Non-pigmented ciliary epithelial cell (primary cell): ENCODE results near the gene PGLYRP2.
"Not testable (repeated sequence)": the region's sequence is repeated elsewhere in the genome, so short reads cannot be mapped to it uniquely, and the experiment has no call there.

Experiments used
- DNase-seq: peaks from one replicate; pipeline ENCODE4 v3.0.0-alpha.2; 2010; ENCODE audit warnings: low read depth

The PGLYRP2 gene

DNA sequence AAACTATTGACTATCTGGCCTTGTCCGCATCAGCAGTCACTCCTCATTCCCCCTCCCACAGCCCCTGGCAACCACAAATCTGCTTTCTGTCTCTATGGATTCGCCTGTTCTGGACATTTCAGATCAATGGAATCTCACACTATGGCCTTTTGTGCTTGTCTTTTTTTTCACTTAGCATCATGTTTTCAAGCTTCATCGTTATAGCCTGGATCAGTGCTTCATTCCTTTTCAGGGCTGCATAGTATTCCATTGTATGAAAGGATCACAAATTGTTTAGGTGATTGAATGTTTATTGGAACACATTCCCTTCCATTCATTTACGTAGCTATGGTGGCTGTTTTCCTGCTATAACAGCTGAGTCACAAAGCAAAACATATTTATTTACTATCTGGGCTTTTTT, 7.7 kb upstream of the PGLYRP2 start:
- no peak for DNase-seq

DNA sequence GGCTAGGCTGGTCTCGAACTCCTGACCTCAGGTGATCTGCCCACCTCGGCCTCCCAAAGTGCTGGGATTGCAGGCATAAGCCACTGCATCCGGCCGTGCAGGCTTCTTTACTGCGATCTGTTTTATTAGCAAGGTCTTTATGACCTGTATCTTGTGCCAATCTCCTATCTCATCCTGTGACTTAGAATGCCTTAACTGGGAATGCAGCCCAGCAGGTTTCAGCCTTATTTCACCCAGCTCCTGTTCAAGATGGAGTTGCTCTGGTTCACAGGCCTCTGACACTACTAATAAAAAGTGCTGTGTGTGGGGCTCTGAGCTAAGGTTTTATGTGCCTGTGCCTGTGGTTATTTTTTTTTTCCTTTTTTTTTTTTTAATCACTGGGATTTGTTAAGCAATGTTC, 6.5 kb upstream of the PGLYRP2 start:
- DNase-seq, result not testable (repeated sequence)

DNA sequence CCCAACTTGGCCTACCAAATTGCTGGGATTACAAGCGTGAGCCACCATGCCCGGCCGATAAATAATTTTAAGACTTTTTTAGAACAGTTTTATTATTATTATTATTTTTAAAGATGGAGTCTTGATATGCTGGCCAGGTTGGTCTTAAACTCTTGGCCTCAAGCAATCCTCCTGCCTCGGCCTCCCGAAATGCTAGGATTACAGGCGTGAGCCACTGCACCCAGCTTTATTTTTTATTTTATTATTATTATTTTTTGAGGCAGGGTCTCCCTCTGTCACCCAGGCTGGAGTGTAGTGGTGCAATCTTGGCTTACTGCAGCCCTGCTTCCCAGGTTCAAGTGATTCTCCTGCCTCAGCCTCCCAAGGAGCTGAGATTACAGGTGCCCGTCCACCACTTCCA, 1.7 kb upstream of the PGLYRP2 start:
- not testable (repeated sequence) for DNase-seq

DNA sequence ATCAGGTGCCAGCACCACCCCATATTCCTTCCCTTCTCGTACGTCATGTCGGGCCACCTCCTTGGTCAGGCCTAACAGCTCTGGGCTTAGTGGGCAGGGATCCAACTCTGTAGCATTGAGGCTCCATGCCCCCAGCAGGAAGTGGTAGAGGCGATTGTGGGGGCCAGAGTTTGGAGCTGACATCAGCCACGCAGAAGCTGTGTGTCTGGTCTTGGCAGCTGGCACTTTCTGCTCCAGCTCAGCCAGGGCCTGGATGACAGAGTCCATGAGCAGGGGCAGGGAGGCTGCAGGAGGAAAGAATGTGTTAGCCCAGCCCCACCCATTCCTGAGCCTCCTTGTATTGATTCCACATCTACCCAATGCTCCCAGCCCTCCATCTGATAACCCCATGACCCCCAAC, 3.0 kb downstream of the PGLYRP2 start:
- DNase-seq, result no peak

DNA sequence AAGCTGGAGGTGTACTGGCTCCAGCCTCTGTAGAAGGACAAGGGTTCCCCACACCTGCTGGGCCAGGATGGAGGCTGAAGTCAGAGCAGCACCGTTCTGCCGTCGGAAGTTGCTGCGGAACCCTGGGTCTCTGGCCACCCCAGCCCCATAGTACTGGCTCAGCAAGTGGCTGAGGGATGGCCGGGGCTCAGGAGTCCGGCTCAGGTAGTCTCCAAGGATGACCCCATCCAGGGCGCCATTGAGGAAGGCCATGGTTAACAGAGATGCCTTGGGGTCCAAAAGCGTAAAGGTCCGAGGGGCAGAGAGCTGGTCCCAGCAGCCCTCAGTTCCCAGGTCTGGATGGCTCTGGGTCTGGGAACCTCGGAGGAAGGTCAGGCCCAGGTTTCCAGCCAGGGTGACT, 3.7 kb downstream of the PGLYRP2 start:
- no peak for DNase-seq

DNA sequence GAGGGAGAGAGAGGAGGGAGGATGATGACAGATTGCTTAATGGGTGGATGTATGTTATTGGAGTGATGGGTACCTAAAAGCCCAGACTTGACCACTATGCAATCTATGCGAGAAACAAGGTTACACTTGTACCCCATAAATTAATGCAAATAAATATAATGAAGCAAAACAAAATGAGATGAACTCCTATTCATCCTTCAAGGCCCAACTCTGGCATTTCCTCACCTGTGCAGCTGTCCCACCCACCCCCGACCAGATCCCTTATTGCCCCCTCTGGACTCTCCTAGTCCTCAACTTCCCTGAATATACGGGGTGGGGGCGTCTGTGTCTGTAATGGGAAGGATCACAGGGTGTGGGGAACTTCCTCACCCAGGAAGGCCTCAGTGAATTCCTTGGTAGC, 4.1 kb downstream of the PGLYRP2 start:
- DNase-seq, result no peak

DNA sequence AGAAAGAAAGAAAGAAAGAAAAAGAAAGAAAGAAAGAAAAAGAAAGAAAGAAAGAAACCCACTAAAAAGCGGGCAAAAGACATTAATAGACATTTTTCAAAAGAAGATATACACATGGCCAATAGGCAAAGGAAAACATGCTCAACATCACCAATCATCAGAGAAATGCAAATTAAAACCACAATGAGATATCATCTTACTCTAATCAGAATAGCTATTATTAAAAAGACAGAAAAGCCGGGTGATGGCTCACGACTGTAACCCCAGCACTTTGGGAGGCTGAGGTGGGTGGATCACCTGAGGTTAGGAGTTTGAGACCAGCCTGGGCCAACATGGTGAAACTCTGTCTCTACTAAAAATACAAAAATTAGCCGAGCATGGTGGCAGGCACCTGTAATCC, 5.5 kb downstream of the PGLYRP2 start:
- not testable (repeated sequence) for DNase-seq

DNA sequence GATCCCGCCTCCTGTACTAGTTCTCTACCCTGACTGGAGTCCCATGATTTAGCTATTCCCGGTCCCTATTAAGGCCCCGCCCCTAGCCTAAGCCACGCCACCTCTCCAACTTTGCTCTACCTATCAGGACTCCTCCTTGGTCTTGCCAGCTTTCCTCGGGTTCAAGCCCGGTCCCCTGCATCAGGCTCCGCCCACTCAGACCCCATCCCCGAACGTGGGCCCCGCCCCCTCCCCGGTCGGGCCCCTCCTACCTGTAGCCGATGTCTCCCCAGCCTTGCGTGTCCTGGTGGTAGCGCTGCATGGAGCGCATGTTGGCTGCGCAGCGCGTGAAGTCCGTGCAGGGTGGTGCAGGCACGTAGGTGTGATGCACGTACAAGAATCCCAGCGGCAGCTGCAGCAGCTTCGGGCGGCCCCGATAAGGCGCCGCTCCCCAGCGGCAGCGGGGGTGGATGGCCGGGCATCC, 7.6 kb downstream of the PGLYRP2 start:
- DNase-seq, result no peak

DNA sequence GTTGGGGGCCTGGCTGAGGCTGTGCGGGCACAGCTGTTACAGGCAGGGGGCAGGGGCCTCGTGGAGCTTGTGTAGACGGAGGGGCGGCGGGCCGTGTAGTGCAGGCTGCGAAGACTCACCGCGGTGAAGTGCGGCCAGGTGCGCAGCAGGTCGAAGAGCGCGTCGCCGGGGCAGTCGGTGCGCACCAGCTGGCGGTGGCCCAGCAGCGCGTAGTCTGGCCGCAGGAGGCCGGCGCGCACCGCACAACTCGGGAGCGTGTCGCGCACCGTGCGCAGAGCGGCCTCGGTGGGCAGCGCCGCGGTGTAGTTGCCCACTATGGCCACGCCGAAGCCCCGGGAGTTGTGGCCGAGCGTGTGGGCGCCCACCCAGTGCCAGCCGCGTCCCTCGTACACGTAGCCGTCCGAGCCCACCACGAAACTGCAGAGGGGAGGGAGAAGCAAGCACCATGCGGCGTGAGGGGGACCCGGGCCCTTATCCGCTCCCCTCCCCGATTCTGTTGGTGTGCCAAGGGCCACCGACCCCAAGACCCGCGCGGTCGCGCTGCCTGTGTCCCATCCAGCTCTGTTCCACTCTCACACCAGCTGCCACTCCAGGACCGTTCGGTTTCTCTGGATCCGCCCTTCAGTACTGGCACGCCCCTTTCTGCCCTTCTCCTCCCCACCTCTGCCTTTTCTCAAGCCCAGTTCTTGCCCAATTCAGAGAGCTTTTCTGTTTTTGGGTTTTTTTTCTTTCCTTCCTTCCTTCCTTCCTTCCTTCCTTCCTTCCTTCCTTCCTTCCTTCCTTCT, 9.6 kb downstream of the PGLYRP2 start:
- no peak for DNase-seq

DNA sequence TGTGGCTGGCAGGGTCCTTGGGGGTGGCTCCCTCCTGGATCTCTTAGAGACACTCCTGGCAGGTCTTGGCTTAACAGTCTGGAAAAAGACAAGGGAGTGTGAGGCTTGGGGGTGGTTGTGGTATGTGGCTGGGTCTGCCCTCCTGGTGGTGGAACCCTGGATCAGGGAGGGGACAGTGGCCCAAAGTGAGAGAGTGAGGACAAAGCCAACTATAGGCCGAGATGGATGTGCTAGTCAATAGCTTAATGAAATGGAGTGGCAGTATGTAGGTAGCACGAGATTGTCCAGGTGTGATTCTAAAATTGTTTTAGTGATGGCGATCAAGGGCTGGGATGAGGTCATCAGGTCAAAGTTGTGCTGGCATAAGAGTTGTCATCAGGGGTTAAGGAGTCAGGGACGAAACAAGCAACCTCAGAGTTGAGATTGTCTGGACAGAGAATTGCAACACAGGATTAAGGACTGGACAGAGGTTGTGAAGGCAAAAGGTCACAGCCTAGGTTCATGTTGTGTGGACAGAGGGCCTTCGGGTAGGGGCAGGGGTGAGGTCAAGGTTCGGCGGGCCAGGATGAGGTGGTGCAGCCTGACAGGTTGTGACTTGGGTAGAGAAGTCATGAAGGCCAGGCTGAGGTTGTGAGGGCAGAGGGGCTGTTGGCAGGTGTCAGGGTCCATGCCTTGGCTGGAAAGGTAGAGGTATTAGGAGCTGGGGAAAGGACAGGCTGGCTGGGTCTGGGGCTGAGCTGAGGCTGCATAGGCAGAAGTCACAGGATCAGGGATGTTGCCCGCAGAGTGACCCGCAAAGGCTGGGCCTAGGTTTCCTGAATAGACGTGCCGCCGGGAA, 10.4 kb downstream of the PGLYRP2 start:
- no peak for DNase-seq

DNA sequence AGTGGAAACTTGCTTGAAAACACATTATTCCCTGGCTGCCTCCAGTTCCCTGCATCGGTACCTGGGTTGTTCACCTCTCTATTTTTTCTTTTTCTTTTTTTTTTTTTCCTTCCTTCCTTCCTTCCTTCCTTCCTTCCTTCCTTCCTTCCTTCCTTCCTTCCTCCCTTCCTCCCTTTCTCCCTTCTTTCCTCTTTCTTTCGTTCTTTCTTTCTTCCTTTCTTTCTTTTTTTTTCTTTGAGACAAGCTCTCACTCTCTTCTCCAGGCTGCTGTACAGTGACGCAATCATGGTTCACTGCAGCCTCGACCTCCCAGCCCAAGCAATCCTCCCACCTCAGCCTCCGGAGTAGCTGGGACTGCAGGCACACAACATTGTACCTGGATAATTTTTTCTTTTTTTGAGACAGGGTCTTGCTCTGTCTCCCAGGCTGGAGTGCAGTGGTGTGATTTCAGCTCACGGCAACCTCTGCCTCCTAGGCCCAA, 11.5 kb downstream of the PGLYRP2 start:
- no peak for DNase-seq

DNA sequence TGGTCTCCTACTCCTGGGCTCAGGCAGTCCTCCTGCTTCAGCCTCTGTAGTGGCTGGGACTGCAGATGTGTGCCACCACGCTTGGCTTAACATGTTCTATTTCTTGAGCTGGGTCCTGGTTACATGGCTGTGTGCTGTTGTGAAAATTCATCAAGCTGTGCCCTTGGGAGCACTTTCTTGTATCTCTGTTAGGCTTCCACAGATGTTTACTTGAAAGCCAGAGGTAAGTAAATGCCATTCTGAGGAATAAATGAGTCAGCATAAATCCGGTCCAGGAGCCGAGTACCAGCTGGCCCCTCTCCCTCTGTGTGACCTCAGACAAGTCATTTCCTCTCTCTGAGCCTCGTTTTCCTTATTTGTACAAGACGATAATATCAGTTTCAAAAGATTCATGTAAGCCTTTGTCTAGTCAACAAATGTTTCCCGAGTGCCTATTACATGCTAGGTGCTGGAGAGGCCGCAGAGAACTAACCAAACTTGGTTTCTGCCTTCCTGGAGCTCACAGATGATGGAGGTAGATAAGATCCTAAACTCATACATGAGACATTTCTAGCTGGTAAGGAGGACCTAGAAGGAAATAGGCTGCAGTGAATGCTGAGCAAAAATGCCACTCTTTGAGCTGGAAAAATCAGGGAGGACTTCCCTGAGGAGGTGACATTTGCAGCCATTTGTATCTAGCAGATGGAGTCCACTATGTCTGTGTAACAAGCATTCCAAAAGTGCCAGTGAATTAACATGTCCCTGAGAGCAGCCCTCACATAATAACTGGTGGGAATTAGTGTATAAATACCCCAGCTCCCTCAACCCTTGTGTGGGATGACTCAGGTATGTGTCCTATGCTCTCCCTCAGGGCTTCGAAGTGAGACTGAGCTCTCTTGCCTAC, 12.2 kb downstream of the PGLYRP2 start:
- DNase-seq, result peak; percentile 61

DNA sequence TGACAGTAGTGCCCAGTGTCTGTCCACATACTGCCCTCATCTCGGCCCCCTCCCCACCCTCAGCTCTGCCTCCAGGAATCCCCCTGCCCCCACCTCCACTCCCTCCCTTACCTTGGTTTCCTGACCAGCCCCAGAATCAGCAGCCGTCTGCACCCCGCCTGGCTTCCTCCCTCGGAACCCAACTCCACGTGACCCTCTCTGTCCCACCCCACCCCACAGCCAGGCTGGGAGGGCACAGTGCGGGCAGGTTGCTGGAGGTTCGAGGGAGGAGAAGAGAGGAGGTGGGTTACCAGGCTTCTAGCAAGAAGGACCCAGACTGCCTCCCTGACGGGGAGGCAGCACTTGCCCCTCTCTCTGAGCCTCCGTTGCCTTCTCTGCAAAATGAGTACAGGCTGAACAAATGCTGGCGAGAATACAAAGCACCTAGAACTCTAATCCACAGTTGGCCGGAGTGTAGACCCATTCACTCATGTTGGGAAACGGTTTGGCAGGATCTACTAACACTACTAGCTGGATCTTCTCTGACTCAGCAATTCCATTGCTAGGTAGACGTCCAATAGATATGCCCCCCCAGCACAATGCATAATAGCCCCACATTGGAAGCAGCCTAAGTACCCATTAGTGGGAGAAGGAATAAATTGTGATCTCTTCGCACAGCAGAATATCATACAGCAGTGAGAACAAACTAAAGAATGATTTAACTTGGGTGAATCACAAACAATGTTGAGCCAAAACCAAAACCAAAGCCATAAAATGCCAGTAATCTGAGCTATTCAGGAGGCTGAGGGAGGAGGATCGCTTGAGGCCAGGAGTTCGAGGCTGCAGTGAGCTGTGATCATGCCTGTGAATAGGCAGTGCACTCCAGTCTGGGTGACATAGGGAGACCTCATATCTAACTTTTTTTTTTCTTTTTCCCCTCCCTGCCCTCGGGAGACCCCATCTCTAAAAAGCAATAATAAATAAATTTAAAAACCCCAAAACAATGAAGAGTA, 14.6 kb downstream of the PGLYRP2 start, which contains the start of gene RASAL3:
Gene RASAL3 (minus strand): TSS at position 151 of the 992 bp plus-strand sequence. CDS start 186 bp downstream, outside the sequence.
- DNase-seq, result no peak

DNA sequence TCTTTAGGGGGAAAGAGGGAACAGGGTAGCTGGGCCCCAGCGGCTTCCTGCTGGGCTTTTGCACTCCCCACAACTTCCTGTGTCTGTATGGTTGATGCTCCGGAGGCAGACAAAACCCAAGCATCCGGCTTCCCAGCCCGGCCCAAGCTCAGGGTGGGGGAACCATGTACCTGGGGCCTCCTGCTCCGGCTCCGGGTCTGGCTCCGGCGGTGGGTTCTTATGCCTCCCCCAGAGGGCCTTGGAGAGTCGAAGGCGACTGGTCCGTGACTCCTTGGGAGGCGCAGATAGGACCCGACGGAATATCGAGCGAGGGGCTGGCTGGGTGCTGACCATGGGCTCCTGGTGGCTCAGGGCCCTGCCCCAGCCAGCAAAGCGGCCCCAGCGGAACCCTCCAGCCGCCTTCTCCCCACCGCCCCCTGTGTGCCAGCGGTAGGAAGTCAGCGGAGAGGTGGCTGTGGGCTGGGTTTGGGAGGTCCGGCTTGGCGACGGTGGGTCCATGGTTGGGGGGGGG, 15.4 kb downstream of the PGLYRP2 start:
- no peak for DNase-seq

DNA sequence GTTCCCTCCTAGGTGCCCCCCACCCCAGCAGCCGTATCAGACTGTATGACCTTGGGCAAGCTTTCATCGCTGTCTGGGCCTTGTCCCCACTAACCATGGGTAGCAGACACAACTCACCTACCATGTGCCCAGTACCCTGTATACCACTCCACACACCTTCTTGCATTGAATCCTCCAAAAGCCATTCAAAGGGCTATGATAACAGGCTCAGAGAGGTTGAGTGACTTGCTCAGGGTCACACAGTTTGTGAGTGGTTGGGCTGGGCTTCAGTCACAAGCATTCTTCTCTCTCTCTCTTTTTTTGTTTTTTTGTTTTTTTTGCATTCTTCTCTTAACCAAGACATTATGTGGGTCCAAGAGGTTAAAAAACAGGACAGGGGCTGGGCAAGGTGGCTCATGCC, 17.6 kb downstream of the PGLYRP2 start:
- DNase-seq, result no peak

DNA sequence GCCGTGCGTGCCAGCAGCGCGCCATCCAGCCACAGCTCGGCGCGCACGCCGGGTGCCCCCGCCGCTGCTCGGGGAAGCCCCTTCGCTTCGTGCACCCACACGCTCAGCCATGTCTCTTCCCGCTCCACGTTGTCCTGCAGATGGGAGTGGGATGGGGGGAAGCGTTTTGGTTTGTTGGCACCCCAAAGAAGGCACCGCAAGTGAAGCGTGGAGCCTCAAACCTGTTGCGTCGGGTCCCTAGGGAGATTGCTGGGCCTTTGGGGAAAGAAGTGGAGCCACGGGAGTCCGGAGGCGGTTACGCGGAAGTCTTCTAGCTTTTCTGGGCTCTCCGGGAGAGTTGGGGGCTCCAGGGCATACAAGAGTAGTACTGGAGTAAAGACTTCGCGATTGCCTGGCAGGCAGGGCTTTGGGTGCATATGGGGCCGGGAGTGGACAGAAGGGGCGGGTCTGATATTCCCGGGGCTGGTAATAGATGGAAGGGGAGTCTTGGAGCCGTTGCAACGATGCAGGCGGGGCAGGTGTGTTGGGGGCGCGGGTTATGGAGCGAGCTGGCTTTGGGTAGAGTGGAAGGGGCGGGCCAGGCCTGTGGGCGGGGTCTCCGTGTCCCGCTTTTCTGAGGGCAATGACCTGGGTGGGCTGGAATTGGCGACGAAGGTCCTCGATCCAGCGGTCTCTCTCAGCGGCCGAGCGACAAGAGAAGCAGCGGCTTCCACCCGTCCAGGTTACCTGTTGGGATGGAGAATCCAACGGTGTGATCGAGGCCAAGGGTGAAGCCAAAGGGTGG, 21.4 kb downstream of the PGLYRP2 start:
- no peak for DNase-seq

DNA sequence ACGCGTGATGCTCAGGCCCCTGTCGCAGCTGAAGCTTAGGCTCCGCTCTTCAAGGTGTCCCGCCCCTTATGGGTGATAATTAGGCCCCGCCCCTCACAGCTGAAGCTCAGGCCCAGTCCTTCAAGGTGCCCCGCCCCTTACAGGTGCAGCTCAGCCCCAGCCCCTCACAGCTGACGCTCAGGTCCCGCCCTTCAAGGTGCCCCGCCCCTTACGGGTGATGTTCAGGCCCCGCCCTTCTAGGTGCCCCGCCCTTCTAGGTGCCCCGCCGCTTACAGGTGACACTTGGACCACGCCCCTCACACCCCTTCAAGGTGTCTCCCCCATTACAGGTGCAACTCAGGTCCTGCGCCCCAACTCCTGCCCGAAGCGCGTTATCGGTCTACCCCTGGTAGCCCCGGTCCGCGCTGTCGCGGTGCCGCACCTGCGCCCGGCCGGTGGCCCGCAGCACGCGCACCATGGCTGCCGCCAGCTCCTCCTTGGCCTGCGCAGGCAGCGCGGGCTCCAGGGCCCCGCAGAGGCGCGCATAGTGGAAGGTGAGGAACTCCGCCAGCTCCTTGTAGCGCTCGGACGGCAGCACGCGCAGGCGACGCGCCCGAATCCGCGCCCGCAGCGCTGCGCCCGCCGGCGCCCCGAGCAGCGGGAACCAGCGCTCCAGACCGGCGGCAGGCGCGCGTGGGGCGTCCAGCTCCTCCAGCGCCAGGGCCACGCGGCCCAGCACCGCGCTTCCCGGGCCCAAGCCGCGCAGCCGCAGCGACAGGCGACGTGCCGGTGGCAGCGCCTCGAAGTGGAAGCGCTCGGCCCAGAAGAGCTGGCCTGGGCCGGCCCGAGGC, 22.2 kb downstream of the PGLYRP2 start:
- DNase-seq, result no peak

DNA sequence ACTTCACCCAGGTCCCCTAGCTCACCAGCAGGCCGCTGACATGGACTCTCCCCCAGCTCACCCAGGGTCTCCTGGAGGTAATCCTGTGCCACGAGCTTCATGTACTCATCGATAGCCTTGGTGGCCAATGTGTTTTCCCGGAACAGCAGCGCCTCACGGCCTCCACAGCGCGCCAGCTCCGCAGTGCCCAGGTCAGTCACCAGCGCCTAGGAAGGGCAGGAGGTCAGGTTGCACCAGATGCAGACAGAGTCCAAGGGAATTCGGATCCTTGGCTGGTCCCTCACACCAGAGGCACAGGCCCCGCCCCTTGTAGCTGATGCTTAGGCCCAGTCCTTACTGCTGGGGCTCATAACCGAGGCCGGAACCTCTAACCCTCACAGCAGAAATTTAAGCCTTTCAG, 22.9 kb downstream of the PGLYRP2 start:
- no peak for DNase-seq

DNA sequence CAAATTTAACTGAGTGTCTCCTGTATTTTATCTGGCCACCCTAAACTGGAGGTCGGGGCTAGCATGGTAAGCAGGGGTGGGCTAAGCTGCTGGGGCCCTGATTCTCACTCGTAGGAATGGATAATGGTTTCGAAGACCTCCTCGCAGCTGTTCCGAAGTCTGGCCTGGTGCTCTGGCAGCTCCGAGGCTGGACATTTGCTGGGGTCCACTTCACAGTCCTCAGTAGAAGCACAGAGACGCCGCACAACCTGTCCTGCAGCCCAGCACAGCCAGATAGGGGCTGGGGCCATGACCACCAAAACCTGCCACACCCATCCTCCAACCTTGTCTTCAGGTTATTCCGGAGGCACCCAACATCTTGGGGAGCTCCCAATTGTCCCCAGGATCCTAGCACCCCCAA, 23.3 kb downstream of the PGLYRP2 start:
- no peak for DNase-seq
